22Rv1 (cell line): ENCODE measurements around the gene INTS11.

Experiments
- H3K27ac ChIP-seq: fragments of 450-650 bp; 2 replicates; pipeline ENCODE4 v1.5.1; 2017
- ZFX ChIP-seq: fragments of 450-650 bp; IDR thresholded peaks from 2 replicates; pipeline ENCODE4 v1.6.1; 2017; ENCODE audit warnings: antibody characterized with exemption, borderline replicate concordance
- TF ChIP-seq, protein P1 (sequence below): fragments of 450-650 bp; IDR thresholded peaks from 2 replicates; pipeline ENCODE4 v1.5.1; 2017; ENCODE audit warnings: mild to moderate bottlenecking

Gene INTS11

DNA sequence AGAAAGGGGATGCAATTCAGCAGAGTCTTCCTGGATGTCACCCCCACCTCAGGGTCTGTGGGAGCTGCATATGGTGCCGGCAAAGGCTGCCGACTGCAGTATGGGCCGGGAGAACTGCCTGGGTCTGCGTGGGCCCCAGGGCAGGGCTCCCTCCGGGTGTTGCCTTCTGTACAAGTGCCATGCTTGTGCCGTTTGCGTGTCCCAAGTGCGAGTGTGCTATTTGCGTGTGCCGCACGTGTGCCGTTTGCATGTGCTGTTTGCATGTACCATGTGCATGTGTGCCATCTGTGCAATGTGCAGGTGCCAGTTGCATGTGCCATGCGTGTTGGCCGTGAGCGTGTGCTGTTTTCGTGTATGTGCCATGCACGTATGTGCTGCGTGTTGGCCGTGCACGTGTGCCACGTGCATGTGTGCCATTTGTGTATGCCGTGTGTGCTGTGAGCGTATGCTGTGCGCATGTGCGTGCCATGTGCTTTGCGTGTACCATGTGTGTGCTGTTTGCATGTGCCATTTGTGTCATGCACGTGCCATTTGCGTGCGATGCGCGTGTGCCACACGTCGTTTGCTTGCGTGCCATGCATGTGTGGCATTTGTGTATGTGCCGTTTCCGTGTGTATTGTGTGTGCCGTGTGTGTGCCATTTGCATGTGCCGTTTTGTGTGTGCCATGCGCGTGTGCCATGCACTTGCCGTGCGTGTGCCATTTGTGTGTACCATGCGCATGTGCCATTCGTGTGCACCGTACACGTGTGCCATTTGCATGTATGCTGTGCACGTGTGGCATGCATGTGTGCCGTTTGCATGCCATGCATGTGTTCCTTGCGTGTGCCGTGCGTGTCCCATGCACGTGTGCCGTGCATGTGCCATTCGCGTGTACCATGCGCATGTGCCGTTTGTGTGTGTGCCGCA lies 5.1 kb upstream of the INTS11 start:
- TF ChIP-seq, protein P1, sequence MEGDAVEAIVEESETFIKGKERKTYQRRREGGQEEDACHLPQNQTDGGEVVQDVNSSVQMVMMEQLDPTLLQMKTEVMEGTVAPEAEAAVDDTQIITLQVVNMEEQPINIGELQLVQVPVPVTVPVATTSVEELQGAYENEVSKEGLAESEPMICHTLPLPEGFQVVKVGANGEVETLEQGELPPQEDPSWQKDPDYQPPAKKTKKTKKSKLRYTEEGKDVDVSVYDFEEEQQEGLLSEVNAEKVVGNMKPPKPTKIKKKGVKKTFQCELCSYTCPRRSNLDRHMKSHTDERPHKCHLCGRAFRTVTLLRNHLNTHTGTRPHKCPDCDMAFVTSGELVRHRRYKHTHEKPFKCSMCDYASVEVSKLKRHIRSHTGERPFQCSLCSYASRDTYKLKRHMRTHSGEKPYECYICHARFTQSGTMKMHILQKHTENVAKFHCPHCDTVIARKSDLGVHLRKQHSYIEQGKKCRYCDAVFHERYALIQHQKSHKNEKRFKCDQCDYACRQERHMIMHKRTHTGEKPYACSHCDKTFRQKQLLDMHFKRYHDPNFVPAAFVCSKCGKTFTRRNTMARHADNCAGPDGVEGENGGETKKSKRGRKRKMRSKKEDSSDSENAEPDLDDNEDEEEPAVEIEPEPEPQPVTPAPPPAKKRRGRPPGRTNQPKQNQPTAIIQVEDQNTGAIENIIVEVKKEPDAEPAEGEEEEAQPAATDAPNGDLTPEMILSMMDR = no peak
- TF ChIP-seq ZFX = no peak
- H3K27ac ChIP-seq = peak overlapping the region; percentile 42

DNA sequence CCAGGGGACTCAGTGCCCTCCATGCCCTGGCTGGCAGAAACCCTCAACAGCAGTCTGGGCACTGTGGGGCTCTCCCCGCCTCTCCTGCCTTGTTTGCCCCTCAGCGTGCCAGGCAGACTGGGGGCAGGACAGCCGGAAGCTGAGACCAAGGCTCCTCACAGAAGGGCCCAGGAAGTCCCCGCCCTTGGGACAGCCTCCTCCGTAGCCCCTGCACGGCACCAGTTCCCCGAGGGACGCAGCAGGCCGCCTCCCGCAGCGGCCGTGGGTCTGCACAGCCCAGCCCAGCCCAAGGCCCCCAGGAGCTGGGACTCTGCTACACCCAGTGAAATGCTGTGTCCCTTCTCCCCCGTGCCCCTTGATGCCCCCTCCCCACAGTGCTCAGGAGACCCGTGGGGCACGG lies 3.8 kb upstream of the INTS11 start:
- H3K27ac ChIP-seq = no peak overlapping the region
- TF ChIP-seq, protein P1 = no peak
- no peak for TF ChIP-seq ZFX

DNA sequence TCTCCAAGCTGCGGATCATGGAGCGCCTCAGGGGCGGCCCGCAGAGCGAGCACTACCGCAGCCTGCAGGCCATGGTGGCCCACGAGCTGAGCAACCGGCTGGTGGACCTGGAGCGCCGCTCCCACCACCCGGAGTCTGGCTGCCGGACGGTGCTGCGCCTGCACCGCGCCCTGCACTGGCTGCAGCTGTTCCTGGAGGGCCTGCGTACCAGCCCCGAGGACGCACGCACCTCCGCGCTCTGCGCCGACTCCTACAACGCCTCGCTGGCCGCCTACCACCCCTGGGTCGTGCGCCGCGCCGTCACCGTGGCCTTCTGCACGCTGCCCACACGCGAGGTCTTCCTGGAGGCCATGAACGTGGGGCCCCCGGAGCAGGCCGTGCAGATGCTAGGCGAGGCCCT lies 2.8 kb upstream of the INTS11 start:
- no peak for TF ChIP-seq ZFX
- TF ChIP-seq, protein P1 = no peak
- no peak overlapping the region for H3K27ac ChIP-seq

DNA sequence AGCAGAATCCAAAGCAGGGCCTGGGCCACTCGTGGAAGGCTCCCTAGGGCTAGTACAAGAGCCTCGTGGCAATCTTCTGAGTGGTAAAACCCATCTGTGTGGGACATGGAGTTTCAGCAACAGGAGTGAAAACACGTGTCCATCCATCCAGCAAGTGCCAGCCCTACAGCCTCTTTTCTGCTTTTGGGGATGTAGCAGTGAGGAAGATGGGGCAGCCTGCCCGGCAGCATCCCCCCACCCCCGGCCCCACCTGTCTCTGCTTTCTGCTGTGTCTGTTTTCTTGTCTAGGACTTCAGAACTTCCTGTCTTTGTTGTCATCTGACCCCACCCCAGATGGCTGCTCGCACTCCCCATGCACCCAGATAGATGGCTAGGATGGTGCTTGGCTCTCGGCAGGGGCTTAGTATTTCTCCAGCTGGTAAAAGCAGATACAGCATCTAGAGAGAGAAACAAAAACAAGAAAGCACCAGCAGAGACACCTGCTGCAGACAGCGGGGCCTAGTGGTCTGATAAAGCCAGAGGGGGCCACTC lies 1.7 kb upstream of the INTS11 start:
- peak overlapping the region; percentile 90 for H3K27ac ChIP-seq
- TF ChIP-seq ZFX = no peak
- TF ChIP-seq, protein P1 = no peak

DNA sequence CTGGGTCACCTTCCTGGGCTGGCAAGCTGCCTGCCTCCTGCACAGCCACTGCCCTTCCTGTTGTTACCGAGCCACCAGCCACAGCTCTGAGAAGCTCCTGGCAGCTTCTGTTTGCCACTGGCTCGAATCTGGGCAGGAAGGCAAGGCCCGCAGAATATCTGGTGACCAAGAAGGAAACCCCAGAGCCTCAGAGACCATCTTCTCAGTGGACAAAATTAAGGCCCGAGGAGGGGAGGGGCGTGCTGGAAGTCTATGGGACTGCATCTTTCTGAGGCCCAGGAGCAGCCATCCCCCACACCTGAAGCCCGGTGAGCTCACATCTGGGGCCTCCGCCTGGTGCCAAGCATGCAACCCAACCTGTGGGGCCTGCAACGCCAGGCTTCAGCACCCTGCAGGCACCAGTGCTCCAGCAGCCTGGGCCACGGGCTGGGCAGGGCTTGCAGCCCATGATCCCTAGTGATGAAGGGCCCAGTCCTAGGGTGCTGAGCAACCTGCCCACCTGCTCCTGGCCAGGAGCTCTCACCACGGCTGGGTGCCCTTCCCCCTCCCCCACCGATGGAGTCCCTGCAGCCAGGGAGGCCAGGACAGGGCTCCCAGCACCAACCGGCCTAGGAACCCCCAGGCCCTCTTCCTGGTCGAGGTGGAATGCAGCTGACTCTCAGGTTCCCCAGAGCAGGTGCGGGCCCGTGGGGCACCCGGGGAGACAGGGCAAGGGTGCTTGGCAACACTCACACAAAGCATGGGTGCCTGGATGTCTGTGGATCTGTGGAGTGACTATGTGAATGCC lies 1.0 kb upstream of the INTS11 start:
- H3K27ac ChIP-seq = peak overlapping the region; percentile 90
- TF ChIP-seq, protein P1 = no peak
- TF ChIP-seq ZFX = no peak

DNA sequence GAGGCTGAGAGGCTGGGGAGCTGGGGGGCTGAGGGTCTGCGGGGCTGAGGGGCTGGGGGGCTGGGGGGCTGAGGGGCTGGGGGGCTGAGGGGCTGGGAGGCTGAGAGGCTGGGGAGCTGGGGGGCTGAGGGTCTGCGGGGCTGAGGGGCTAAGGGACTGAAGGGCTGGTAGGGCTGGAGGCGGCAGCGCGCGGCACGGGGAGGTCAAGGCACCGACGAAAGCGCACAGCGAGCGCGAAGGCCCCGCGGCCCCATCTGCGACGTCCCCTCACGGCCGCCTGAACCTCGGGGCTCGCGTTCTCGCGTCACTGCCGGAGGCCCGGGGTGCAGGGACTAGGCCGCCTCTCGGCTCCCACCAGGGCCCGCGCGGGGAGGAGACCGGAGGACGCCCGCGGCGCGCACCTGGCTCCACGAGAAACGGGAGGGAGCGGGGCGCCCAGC lies 356 bp downstream of the INTS11 start:
- H3K27ac ChIP-seq = peak overlapping the region; percentile 90
- TF ChIP-seq, protein P1 = no peak
- no peak for TF ChIP-seq ZFX
